ENCODE data around the gene UIMC1.

UIMC1 gene

DNA sequence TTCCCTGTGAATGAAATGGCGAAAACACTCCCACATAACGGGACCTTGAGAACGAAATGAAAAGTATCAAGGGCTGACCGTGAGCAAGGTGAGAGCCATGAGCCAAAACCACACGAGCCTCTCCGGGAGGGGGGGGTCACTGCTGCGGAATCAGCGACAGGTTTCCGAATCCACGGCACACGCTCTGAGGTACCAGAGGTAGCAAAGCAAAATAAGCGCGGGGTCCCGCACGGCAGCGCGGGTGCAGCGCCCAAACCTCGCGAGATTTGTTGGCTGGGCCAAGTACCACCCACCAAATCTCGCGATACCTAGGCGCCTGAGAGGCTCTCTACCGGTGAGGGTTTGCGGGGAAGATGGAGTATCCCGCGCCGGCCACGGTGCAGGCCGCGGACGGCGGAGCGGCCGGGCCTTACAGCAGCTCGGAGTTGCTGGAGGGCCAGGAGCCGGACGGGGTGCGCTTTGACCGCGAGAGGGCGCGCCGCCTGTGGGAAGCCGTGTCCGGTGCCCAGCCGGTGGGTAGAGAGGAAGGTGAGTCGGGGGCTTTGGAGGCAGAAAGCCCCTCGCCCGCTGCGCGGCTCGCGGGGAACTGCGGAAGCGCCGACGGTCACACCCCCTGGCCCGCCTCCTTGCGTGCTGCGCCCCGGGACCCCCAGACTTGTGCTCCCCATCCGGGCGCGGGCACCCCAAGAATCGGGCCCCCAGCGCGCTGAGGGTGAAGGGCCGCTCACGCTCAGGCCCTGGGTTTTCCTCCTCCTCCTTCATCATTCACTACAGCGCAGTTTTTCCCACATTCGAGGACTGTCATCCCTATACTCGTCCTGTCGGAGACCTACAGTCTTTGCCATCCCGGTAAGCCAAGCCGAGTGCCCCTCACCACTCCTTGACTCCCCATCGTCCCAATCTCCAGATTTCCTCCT lies 16.1 kb upstream of the UIMC1 start, which contains the start of gene ZNF346:
Gene ZNF346, plus strand, starts transcription at position 311 of the 917 bp plus-strand sequence. Its CDS starts 43 bp downstream, at position 354.
- TF ChIP-seq, protein P1, sequence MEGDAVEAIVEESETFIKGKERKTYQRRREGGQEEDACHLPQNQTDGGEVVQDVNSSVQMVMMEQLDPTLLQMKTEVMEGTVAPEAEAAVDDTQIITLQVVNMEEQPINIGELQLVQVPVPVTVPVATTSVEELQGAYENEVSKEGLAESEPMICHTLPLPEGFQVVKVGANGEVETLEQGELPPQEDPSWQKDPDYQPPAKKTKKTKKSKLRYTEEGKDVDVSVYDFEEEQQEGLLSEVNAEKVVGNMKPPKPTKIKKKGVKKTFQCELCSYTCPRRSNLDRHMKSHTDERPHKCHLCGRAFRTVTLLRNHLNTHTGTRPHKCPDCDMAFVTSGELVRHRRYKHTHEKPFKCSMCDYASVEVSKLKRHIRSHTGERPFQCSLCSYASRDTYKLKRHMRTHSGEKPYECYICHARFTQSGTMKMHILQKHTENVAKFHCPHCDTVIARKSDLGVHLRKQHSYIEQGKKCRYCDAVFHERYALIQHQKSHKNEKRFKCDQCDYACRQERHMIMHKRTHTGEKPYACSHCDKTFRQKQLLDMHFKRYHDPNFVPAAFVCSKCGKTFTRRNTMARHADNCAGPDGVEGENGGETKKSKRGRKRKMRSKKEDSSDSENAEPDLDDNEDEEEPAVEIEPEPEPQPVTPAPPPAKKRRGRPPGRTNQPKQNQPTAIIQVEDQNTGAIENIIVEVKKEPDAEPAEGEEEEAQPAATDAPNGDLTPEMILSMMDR (IDR thresholded peaks at IDR 0.05; ENCODE audit: unreplicated experiment in 3 of 3) = peak; percentile 42 to 60 (median 55)
- Mint-ChIP-seq H3K4me3 (peak within 1 kb of the TSS; percentile 98 to 99 (median 99)), H3K9me3 (no peaks in the 10 kb centered on the region), H3K27ac (peak within 1 kb of the TSS; percentile 91 to 98 (median 94)), H3K27me3 (ENCODE audit: low read depth) (no peaks in the 10 kb centered on the region), H3K4me1 (peaks cover 34% of the 10 kb centered on the region), H3K36me3 (ENCODE audit: low read depth) (peaks cover 16% of the 10 kb centered on the region)

DNA sequence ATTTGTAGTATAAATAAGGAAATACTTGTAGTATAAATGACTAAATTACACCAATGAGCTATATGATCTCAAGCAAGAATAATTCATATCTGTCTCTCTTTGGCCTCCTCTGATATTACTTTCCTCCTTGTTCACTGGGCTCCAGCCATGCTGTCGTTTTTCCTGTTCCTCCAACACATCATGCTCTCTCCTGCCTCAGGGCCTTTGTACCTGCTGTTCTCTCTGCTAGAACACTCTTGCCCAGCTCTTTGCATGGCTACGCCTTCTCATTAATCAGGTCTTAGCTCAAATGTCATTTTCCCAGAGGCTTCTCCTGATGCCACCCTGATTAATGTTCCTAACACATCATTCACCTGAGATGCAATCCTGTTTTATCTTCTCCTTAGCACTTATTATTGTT lies 13.5 kb upstream of the UIMC1 start:
- H3K9me3 Mint-ChIP-seq = no peaks in the 10 kb centered on the region
- peak overlapping the region in 1 of 3 experiments; percentile 1 for H3K4me3 Mint-ChIP-seq
- H3K4me1 Mint-ChIP-seq = peaks cover 28% of the 10 kb centered on the region
- H3K36me3 Mint-ChIP-seq (ENCODE audit: low read depth) = peaks cover 5% of the 10 kb centered on the region
- no peaks in the 10 kb centered on the region for H3K27me3 Mint-ChIP-seq (ENCODE audit: low read depth)
- TF ChIP-seq, protein P1 (IDR thresholded peaks at IDR 0.05; ENCODE audit: unreplicated experiment in 3 of 3) = no peak
- no peak overlapping the region for H3K27ac Mint-ChIP-seq

DNA sequence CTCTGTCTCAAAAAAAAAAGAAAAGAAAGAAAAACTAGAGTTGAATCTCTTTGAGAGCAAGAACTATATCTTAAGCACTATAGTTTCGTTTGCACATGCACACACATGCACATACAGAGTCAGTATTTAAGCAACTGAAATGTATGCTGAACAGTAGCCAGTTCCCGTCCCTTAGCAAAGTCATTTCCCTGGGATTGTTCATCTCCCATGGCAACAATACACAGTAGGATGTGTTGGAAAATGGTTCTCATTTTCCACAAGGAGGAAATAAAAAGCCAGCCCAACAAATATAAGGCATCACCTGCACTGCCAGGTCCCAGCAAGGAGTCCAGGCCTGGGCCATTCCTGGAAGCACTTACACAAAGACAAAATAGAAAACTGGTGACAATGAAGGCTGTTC lies 11.8 kb upstream of the UIMC1 start:
- H3K27ac Mint-ChIP-seq = no peak overlapping the region
- H3K27me3 Mint-ChIP-seq (ENCODE audit: low read depth) = no peaks in the 10 kb centered on the region
- no peaks in the 10 kb centered on the region for H3K36me3 Mint-ChIP-seq (ENCODE audit: low read depth)
- peaks cover 21% of the 10 kb centered on the region for H3K4me1 Mint-ChIP-seq
- H3K4me3 Mint-ChIP-seq = no peak overlapping the region
- H3K9me3 Mint-ChIP-seq = no peaks in the 10 kb centered on the region
- TF ChIP-seq, protein P1 (IDR thresholded peaks at IDR 0.05; ENCODE audit: unreplicated experiment in 3 of 3) = no peak

DNA sequence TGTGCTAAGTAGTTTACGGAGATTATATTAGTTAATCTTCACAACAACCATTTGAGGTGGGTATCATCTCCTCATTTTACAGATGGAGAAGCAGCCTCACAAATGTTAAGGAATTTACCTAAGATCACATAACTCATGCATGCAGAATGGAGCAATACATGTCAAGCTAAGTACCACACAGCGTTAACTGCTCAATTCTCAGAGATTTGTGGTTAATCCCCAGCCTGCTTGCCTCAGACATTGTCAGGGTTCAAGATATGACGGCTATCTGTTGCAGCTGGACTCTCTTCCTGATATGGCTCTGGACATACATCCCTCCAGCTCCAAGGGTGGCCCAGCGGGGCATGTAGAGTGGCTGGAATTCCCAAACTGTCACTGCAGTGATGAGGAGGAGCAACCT lies 8.6 kb upstream of the UIMC1 start:
- Mint-ChIP-seq H3K9me3 (no peaks in the 10 kb centered on the region), H3K4me1 (peaks cover 8% of the 10 kb centered on the region), H3K4me3 (no peak overlapping the region), H3K36me3 (ENCODE audit: low read depth) (no peaks in the 10 kb centered on the region), H3K27ac (peak overlapping the region in 1 of 3 experiments; percentile 27), H3K27me3 (ENCODE audit: low read depth) (no peaks in the 10 kb centered on the region)
- TF ChIP-seq, protein P1 (IDR thresholded peaks at IDR 0.05; ENCODE audit: unreplicated experiment in 3 of 3) = no peak

DNA sequence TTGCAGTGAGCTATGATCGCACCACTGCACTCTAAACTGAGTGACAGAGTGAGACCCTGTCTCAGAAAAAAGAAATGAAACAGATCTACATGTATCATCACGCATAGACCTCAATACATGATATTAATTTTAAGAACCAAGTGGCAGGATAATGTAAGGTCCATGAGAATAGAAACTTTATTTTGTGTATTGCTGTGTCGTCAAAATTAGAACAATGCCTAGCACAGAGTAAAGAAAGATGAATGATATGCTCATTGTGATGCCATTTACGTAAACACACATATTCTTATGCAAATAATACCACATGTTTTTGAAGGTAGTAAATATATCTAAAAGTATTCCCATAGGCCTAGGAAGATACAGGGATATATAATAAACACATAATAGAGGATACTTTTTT lies 3.6 kb upstream of the UIMC1 start:
- no peaks in the 10 kb centered on the region for H3K27me3 Mint-ChIP-seq (ENCODE audit: low read depth)
- H3K27ac Mint-ChIP-seq = no peak overlapping the region
- peaks cover 3% of the 10 kb centered on the region for H3K9me3 Mint-ChIP-seq
- H3K36me3 Mint-ChIP-seq (ENCODE audit: low read depth) = no peaks in the 10 kb centered on the region
- TF ChIP-seq, protein P1 (IDR thresholded peaks at IDR 0.05; ENCODE audit: unreplicated experiment in 3 of 3) = no peak
- no peak overlapping the region for H3K4me3 Mint-ChIP-seq
- H3K4me1 Mint-ChIP-seq = peaks cover 15% of the 10 kb centered on the region

Measured in nephron (organoid).